Erythroblast (primary cell): ENCODE measurements around the gene DNAJA4.
A peak's percentile ranks its signal among the peaks of the same experiment; 100 is the strongest.
"Not testable (repeated sequence)": the region's sequence is repeated elsewhere in the genome, so short reads cannot be mapped to it uniquely, and the experiment has no call there.

Experiments used
- DNase-seq, 2 experiments: peaks; one replicate each; lab custom pipeline; 2025; lab: John Stamatoyannopoulos, UW
- GATA1 ChIP-seq: IDR thresholded peaks from 2 replicates; pipeline ENCODE4 v1.6.1; 2011; ENCODE audit warnings: low read depth, mild to moderate bottlenecking, control low read depth, low read length, moderate library complexity
- POLR2A ChIP-seq: IDR thresholded peaks from 2 replicates; pipeline ENCODE4 v1.6.1; 2011; ENCODE audit warnings: mild to moderate bottlenecking, low read length

Gene DNAJA4

GRCh38 chr15:78234515-78235040 is 29.8 kb upstream of the DNAJA4 start, which contains the start of gene ACSBG1:
ACSBG1 (minus strand) TSS chr15:78234565; CDS start chr15:78234501, 64 bp downstream.
- DNase-seq: no peak

GRCh38 chr15:78236491-78236890 is 27.9 kb upstream of the DNAJA4 start:
- no peak for DNase-seq
- TF ChIP-seq GATA1 (no peak), POLR2A (peak; percentile 17)

More at GRCh38 chr15:78234515-78235040, 29.8 kb upstream of the DNAJA4 start, which contains the start of gene ACSBG1:
- TF ChIP-seq GATA1: no peak
- no peak for TF ChIP-seq POLR2A

GRCh38 chr15:78237146-78237545 is 27.2 kb upstream of the DNAJA4 start:
- TF ChIP-seq POLR2A (no peak), GATA1 (no peak)
- DNase-seq: no peak

- DNase-seq: no peak
- no peak for TF ChIP-seq GATA1
- no peak for TF ChIP-seq POLR2A
Observed at GRCh38 chr15:78239811-78240210, 24.6 kb upstream of the DNAJA4 start.

- TF ChIP-seq GATA1: no peak
- TF ChIP-seq POLR2A: no peak
- DNase-seq: peak; percentile 81 to 88
Observed at GRCh38 chr15:78241017-78241416, 23.3 kb upstream of the DNAJA4 start.

GRCh38 chr15:78242128-78242527 is 22.2 kb upstream of the DNAJA4 start:
- peak; percentile 56 to 62 for DNase-seq
- TF ChIP-seq GATA1 (no peak), POLR2A (peak; percentile 13)

GRCh38 chr15:78243058-78243457 is 21.3 kb upstream of the DNAJA4 start:
- no peak for TF ChIP-seq POLR2A
- TF ChIP-seq GATA1: no peak
- no peak for DNase-seq

- peak in 1 of 2 experiments; percentile 31 for DNase-seq
- TF ChIP-seq POLR2A (no peak), GATA1 (no peak)
Observed at GRCh38 chr15:78243491-78243941, 20.8 kb upstream of the DNAJA4 start.

GRCh38 chr15:78244101-78244500 is 20.3 kb upstream of the DNAJA4 start:
- DNase-seq: peak; percentile 62 to 76
- TF ChIP-seq POLR2A: peak; percentile 55
- TF ChIP-seq GATA1: no peak

GRCh38 chr15:78244893-78245292 is 19.5 kb upstream of the DNAJA4 start:
- no peak for TF ChIP-seq POLR2A
- no peak for TF ChIP-seq GATA1
- no peak for DNase-seq

- peak in 1 of 2 experiments; percentile 20 for DNase-seq
Observed at GRCh38 chr15:78245392-78245791, 19.0 kb upstream of the DNAJA4 start.

- not testable (repeated sequence) for DNase-seq
Observed at GRCh38 chr15:78245976-78246620, 18.3 kb upstream of the DNAJA4 start.

GRCh38 chr15:78247911-78248310 is 16.5 kb upstream of the DNAJA4 start:
- peak; percentile 47 for TF ChIP-seq POLR2A
- TF ChIP-seq GATA1: peak; percentile 60
- DNase-seq: peak; percentile 77 to 98

GRCh38 chr15:78249131-78249530 is 15.2 kb upstream of the DNAJA4 start:
- no peak for TF ChIP-seq POLR2A
- TF ChIP-seq GATA1: no peak

GRCh38 chr15:78251136-78251535 is 13.2 kb upstream of the DNAJA4 start:
- no peak for TF ChIP-seq POLR2A
- no peak for TF ChIP-seq GATA1
- DNase-seq: no peak

More at GRCh38 chr15:78249131-78249530, 15.2 kb upstream of the DNAJA4 start:
- DNase-seq: no peak
